ENCODE measurements around the gene DNM3. TPM values are rescaled to one million over a fixed set of nuclear protein-coding genes. Genes with fewer than 3 reads are reported as not detected.

Gene DNM3
- total RNA-seq, 2 experiments from 2014 or later: 1.6 to 1.8 TPM

- intact Hi-C loops (cut with DNase I, micrococcal nuclease): loop anchor here (5.0 to 10.0 kb wide), 3 partner anchors 185 to 723 kb away; no protein-coding TSS in a partner anchor
- no peak for TF ChIP-seq CTCF (IDR thresholded peaks at IDR 0.05)
- no peaks in the 10 kb centered on the region for H3K4me1 ChIP-seq (ENCODE audit: insufficient read depth, low read length)
- Mint-ChIP-seq H3K4me1 (ENCODE audit: low read depth) (no peaks in the 10 kb centered on the region), H3K27me3 (peaks cover 5% of the 10 kb centered on the region), H3K4me3 (no peak overlapping the region), H3K27ac (no peak overlapping the region), H3K36me3 (ENCODE audit: low read depth) (no peaks in the 10 kb centered on the region), H3K9me3 (no peaks in the 10 kb centered on the region)
- DNase-seq (no peak), ATAC-seq (ENCODE audit: poor library complexity) (no peak)
- POLR2A ChIA-PET: no interaction called here
- no peak overlapping the region for H3K4me3 ChIP-seq (ENCODE audit: low read length)
- no peaks in the 10 kb centered on the region for H3K27me3 ChIP-seq (ENCODE audit: control insufficient read depth in 1 of 2, insufficient read depth in 2 of 2, low read length in 2 of 2)
- H3K36me3 ChIP-seq (ENCODE audit: insufficient read depth, low read length): no peaks in the 10 kb centered on the region
- CTCF ChIA-PET: no interaction called here
- H3K27ac ChIP-seq (ENCODE audit: low read depth in 1 of 2, low read length in 2 of 2): no peak overlapping the region
- H3K9me3 ChIP-seq (ENCODE audit: control insufficient read depth in 1 of 2, insufficient read depth in 1 of 2, low read length in 2 of 2): no peaks in the 10 kb centered on the region
Measured at GRCh38 chr1:171999756-172000155, 158.5 kb downstream of the DNM3 start.

GRCh38 chr1:172001288-172001687 lies 160.0 kb downstream of the DNM3 start:
- intact Hi-C loops (cut with DNase I, micrococcal nuclease): loop anchor here (5.0 to 10.0 kb wide), 3 partner anchors 184 to 721 kb away; no protein-coding TSS in a partner anchor
- no peaks in the 10 kb centered on the region for H3K4me1 ChIP-seq (ENCODE audit: insufficient read depth, low read length)
- H3K4me3 ChIP-seq (ENCODE audit: low read length): no peak overlapping the region
- Mint-ChIP-seq H3K4me1 (ENCODE audit: low read depth) (no peaks in the 10 kb centered on the region), H3K4me3 (no peak overlapping the region), H3K27ac (no peak overlapping the region), H3K36me3 (ENCODE audit: low read depth) (no peaks in the 10 kb centered on the region), H3K9me3 (no peaks in the 10 kb centered on the region), H3K27me3 (peaks cover 5% of the 10 kb centered on the region)
- H3K27me3 ChIP-seq (ENCODE audit: control insufficient read depth in 1 of 2, insufficient read depth in 2 of 2, low read length in 2 of 2): no peaks in the 10 kb centered on the region
- DNase-seq (no peak), ATAC-seq (ENCODE audit: poor library complexity) (no peak)
- CTCF ChIA-PET: no interaction called here
- H3K36me3 ChIP-seq (ENCODE audit: insufficient read depth, low read length): no peaks in the 10 kb centered on the region
- POLR2A ChIA-PET: no interaction called here
- no peak overlapping the region for H3K27ac ChIP-seq (ENCODE audit: low read depth in 1 of 2, low read length in 2 of 2)
- no peak for TF ChIP-seq CTCF (IDR thresholded peaks at IDR 0.05)
- H3K9me3 ChIP-seq (ENCODE audit: control insufficient read depth in 1 of 2, insufficient read depth in 1 of 2, low read length in 2 of 2): no peaks in the 10 kb centered on the region

GRCh38 chr1:172002725-172003345 lies 161.5 kb downstream of the DNM3 start:
- Histone ChIP-seq H3K27me3 (ENCODE audit: control insufficient read depth in 1 of 2, insufficient read depth in 2 of 2, low read length in 2 of 2) (no peaks in the 10 kb centered on the region), H3K27ac (ENCODE audit: low read depth in 1 of 2, low read length in 2 of 2) (no peak overlapping the region), H3K36me3 (ENCODE audit: insufficient read depth, low read length) (no peaks in the 10 kb centered on the region), H3K4me3 (ENCODE audit: low read length) (no peak overlapping the region), H3K9me3 (ENCODE audit: control insufficient read depth in 1 of 2, insufficient read depth in 1 of 2, low read length in 2 of 2) (no peaks in the 10 kb centered on the region), H3K4me1 (ENCODE audit: insufficient read depth, low read length) (no peaks in the 10 kb centered on the region)
- DNase-seq: peak in 8 of 14 experiments; percentile 3 to 65 (median 34)
- Mint-ChIP-seq H3K4me3 (no peak overlapping the region), H3K9me3 (no peaks in the 10 kb centered on the region), H3K4me1 (ENCODE audit: low read depth) (no peaks in the 10 kb centered on the region), H3K36me3 (ENCODE audit: low read depth) (no peaks in the 10 kb centered on the region), H3K27me3 (peaks cover under 1% of the 10 kb centered on the region), H3K27ac (no peak overlapping the region)
- CTCF ChIA-PET: interaction anchor here (0.6 to 1.5 kb wide), 6 partner anchors 356 to 442 kb away, joined by 3 to 8 read pairs (median 4); no protein-coding TSS in a partner anchor
- POLR2A ChIA-PET: interaction anchor here (0.7 to 1.2 kb wide), 3 partner anchors 397 to 439 kb away, joined by 3 to 4 read pairs (median 4); no protein-coding TSS in a partner anchor
- ATAC-seq (ENCODE audit: poor library complexity): no peak
- intact Hi-C loops (cut with DNase I, micrococcal nuclease): loop anchor here (1.0 to 10.0 kb wide), 5 partner anchors 182 to 719 kb away; partner anchors contain the start of gene PIGC (in 1 of the 2)
- TF ChIP-seq CTCF (IDR thresholded peaks at IDR 0.05): peak; percentile 71

All from CD4-positive, alpha-beta T cell (primary cell).